Epithelial cell of proximal tubule (primary cell): Measurements from ENCODE around the gene LDLRAD4. TPM values are rescaled to one million over a fixed set of nuclear protein-coding genes. Genes with fewer than 3 reads are reported as not detected.
"Not testable (repeated sequence)": the region's sequence is repeated elsewhere in the genome, so short reads cannot be mapped to it uniquely, and the experiment has no call there.

Experiments
- DNase-seq: peaks from one replicate; pipeline ENCODE4 v3.0.0-alpha.2; 2011; ENCODE audit warnings: low read depth
- H3K4me3 ChIP-seq: 2 replicates; pipeline ENCODE4 v1.5.1; 2011; ENCODE audit warnings: low read depth, mild to moderate bottlenecking, low read length
- total RNA-seq: library from RNA; depleted of rRNA; stranded (reverse); fragments of >200 nt; gene quantifications from 2 replicates; pipeline ENCODE4 v1.2.3, GENCODE V29; 2015
- TF ChIP-seq, protein P1 (sequence below): conservative IDR thresholded peaks from 2 replicates; pipeline ENCODE4 v1.5.1; 2012; ENCODE audit warnings: low read depth, mild to moderate bottlenecking, low read length

LDLRAD4 gene
- total RNA-seq, 1 donor from 2014 or later, result under 0.01 TPM

DNA sequence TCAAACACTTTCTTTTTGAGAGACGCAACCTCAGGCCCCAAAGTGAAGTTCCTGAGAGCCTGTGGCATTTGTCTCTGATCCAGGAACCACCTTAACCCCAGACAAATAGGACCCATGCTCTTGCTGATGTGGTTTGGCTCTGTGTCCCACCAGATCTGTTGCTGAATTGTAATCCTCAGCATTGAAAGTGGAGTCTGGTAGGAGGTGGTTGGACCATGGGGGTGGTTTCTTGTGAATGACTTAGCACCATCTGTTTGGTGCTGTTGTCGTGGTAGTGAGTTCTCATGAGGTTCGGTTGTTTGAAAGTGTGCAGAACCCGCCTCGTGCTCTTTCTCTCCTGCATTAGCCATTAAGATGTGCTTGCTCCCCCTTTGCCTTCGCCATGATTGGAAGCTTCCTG, 255.2 kb downstream of the LDLRAD4 start:
- TF ChIP-seq, protein P1, sequence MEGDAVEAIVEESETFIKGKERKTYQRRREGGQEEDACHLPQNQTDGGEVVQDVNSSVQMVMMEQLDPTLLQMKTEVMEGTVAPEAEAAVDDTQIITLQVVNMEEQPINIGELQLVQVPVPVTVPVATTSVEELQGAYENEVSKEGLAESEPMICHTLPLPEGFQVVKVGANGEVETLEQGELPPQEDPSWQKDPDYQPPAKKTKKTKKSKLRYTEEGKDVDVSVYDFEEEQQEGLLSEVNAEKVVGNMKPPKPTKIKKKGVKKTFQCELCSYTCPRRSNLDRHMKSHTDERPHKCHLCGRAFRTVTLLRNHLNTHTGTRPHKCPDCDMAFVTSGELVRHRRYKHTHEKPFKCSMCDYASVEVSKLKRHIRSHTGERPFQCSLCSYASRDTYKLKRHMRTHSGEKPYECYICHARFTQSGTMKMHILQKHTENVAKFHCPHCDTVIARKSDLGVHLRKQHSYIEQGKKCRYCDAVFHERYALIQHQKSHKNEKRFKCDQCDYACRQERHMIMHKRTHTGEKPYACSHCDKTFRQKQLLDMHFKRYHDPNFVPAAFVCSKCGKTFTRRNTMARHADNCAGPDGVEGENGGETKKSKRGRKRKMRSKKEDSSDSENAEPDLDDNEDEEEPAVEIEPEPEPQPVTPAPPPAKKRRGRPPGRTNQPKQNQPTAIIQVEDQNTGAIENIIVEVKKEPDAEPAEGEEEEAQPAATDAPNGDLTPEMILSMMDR, result no peak
- H3K4me3 ChIP-seq, result no peak overlapping the region
- no peak for DNase-seq

DNA sequence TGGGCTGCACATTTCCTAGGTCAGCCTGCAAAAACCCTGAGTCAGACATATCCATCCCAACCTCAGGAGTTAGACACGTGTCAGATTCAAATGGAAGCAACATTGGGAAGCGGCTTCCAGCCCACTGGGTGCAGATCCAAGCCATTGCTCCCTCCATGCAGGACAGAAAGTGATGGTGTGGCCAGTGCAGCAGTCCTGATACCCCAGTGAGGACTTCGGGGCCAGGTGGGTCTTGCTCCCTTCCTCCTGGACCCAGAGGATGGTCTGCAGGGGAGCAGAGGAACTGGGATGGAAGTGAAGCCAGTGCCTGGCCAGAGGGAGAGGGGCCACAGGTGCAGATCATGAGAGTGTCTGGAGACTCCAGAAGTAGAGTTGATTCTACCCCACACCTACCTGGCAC, 255.8 kb downstream of the LDLRAD4 start:
- no peak overlapping the region for H3K4me3 ChIP-seq
- TF ChIP-seq, protein P1, result no peak
- DNase-seq, result no peak

DNA sequence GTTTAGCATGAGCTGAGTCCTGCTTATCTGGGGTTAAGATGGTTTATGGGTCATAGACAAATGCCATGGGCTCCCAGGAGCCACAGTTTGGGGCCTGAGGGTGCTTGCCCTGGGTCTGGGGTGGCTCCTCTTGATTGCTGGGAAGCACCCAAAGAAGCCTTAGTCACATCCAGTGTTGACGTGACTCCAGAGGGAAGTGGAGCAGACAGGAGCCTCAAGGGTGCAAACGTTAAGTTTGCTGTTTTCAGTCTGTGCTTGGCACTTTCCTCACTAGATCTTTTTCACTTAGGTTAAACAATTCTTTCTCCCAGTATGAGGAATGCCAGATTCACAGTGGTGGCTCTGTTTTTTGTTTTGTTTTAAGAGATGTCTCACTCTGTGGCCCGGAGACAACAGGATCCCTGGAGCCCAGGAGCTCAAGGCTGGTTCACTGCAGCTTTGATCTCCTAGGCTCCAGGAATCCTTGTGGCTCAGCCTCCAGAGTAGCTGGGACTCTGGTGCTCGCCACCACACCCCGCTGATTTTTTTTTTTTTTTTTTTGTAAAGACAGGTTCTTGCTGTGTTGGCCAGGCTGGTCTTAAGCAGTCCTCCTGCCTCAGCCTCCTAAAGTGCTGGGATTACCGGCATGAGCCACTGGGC, 256.5 kb downstream of the LDLRAD4 start:
- TF ChIP-seq, protein P1, result no peak
- H3K4me3 ChIP-seq, result no peak overlapping the region
- DNase-seq, result no peak

DNA sequence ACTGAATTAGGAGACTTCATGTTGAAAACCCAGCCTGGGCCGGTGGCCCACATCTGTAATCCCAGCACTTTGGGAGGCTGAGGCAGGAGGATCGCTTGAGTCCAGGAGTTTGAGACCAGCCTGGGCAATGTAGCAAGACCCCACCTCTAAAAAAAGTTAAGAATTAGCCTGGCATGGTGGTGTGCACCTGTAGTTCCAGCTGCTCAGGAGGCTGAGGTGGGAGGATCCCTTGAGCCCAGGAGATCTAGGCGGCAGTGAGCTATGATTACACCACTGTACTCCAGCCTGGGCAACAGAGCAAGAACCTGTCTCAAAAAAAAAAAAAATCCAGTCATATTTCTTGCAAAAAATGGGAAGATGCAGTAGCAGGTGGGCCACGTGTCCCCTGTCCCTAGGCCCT, 257.8 kb downstream of the LDLRAD4 start:
- DNase-seq, H3K4me3 ChIP-seq: not testable (repeated sequence)

DNA sequence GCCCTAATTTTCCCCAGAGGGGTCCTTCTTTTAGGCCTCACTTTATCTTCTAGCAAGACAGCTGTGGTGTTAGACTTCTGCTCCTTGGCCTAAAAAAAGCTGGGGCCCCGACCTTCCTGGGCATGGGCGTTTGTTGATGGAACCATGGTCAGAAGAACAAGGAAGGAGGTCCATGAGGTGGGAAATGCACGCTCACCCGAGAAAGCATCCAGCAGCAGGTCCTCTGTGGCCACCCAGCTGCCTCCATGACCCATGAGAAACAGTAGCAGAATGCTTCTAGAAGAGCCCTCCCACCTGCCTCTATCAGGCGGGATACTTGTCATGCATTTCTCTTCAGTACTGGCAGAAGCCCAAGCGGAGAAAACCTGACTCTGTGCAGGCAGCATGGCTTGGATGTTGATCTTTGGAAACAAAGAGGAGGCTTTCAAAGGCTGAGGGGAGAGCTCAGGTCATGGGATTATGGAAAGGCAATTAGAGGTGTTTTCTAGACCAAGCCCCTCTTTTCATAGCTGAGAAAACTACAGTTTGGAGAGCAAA, 258.7 kb downstream of the LDLRAD4 start:
- H3K4me3 ChIP-seq, result no peak overlapping the region
- DNase-seq, result no peak
- TF ChIP-seq, protein P1, result no peak

DNA sequence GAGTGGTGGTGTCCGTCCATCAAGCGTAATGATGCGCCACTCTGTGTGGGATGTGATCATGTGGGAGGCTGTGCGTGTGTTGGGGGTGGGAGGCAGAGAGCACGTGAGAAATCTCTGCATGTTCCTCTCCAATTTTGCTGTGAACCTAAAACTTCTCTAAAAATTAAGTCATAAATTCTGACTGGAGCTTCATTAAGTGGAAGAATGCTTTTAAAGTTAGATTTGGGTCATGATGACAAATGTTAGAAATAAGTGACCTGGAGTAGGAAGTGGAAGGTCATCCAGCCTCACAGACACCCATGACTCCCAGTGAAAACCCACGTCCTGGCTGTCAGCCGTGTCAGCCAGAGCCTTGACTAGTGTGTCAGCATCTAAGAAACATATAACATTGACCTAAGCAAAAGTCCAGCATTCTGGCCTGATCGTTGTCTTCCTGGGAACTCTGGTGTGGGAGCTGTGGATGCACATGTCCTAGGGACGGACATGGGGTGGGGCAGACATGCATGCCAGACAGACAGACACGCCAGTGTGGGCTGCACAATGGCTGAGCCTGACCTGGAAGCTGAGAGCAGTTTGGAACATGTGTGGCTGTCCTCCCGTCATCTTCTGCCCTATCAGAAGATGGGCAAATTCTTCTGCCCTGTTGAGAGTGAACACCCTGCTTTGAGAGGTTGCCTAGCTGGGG, 262.2 kb downstream of the LDLRAD4 start:
- H3K4me3 ChIP-seq, result no peak overlapping the region
- TF ChIP-seq, protein P1, result no peak
- no peak for DNase-seq

DNA sequence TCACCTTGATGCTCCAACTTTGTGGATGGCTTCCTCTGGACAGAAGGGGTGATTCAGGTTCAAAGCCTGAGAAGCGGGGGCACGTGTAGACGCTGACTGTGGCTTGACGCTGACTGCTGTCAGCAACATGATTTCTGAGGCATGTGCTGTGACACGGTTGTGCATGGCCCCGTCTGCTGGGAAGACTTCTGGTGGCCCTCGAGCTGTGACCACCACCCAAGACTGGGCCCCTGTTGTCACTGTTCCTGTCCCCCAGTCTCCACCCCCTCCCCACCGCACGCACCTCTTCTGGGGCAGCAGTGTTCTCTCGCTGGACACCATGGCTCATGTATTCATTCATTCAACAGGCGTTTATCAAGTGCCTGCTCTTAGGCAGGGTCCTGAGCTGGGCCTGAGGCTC, 262.8 kb downstream of the LDLRAD4 start:
- TF ChIP-seq, protein P1, result no peak
- DNase-seq, result no peak
- H3K4me3 ChIP-seq, result no peak overlapping the region
